ENCODE data around the gene TGM3. TPM values are rescaled to one million over a fixed set of nuclear protein-coding genes. Genes with fewer than 3 reads are reported as not detected.

Gene TGM3
- total and polyA plus RNA-seq, 2 of the 4 experiments (the other 2 are of a cell fraction), result not detected

DNA sequence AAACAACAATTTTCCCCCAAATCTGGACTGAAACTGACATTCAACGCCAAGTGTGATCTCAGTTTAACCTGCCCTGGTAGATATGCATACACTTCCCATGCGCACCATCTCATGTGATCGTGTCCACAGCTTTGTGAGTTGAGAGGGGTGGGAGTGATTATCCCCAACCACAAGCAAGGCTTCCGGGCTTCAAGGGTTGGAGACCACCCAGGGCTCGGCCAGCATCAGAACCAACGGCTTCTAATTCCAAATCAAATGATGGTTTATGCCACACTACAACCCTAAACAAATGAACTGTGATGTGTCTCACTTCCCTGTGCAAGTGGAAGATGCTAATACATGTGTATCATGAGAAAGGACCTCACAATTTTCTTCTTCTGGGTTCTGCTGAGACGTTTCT lies 515 bp upstream of the TGM3 start:
- BruUV-seq (replicated peaks), result no TSS peak
- H4K20me1 ChIP-seq (ENCODE audit: insufficient read depth, low read length), result no peaks in the 10 kb centered on the region
- H4K8ac ChIP-seq (ENCODE audit: low read depth in 2 of 2, low read length in 2 of 2), result no peak overlapping the region
- no peak overlapping the region for H3K4ac ChIP-seq (ENCODE audit: low read depth, low read length)
- in situ Hi-C loops (cut with MboI; ENCODE audit: low sequenced_read_pairs) (no loop called here), dilution Hi-C loops (cut with HindIII; ENCODE audit: low sequenced_read_pairs, unreplicated experiment) (no loop called here), intact Hi-C loops (cut with micrococcal nuclease) (no loop called here)
- H3K79me1 ChIP-seq (ENCODE audit: low read depth in 1 of 2, low read length in 2 of 2), result no peaks in the 10 kb centered on the region
- H3K14ac ChIP-seq (replicated peaks; ENCODE audit: low read depth, low read length), result no peak overlapping the region
- H3K56ac ChIP-seq (ENCODE audit: extremely low read depth, insufficient read depth, low read length), result no peak overlapping the region
- CTCF ChIA-PET, result no interaction called here
- no peak overlapping the region for H2BK5ac ChIP-seq (ENCODE audit: low read depth, low read length, poor library complexity, severe bottlenecking)
- H2AK5ac ChIP-seq (ENCODE audit: low read depth, low read length), result no peak overlapping the region
- H3K27ac ChIP-seq (ENCODE audit: insufficient read depth, low read length), result no peak overlapping the region
- no peak overlapping the region for H2AK9ac ChIP-seq (replicated peaks; ENCODE audit: low read depth, low read length, poor library complexity)
- POLR2A ChIA-PET (ENCODE audit: unreplicated experiment), result no interaction called here
- H3K9me1 ChIP-seq (ENCODE audit: insufficient read depth, low read length), result no peaks in the 10 kb centered on the region
- H3K4me1 ChIP-seq (ENCODE audit: control insufficient read depth, insufficient read depth, low read length), result no peaks in the 10 kb centered on the region
- TF ChIP-seq RFX5 (IDR thresholded peaks at IDR 0.05; ENCODE audit: low read depth, low read length) (no peak), USF2 (IDR thresholded peaks at IDR 0.05; ENCODE audit: low read depth, low read length) (no peak), FOS (IDR thresholded peaks at IDR 0.05; ENCODE audit: low read depth, low read length) (no peak), POLR2A (IDR thresholded peaks at IDR 0.05; ENCODE audit: low read depth, low read length) (no peak), RAD21 (IDR thresholded peaks at IDR 0.05; ENCODE audit: low read length) (no peak), SMC3 (IDR thresholded peaks at IDR 0.05; ENCODE audit: low read depth, low read length) (no peak), NFE2L2 (IDR thresholded peaks at IDR 0.05; ENCODE audit: low read depth, low read length) (no peak), MXI1 (IDR thresholded peaks at IDR 0.05; ENCODE audit: borderline replicate concordance, low read depth, low read length) (no peak), MAFK (IDR thresholded peaks at IDR 0.05; ENCODE audit: low read depth, low read length) (no peak), CHD1 (IDR thresholded peaks at IDR 0.05; ENCODE audit: low read depth, low read length) (no peak), RCOR1 (IDR thresholded peaks at IDR 0.05; ENCODE audit: insufficient replicate concordance, low read length) (no peak), CEBPB (IDR thresholded peaks at IDR 0.05; ENCODE audit: low read depth, low read length) (no peak), BHLHE40 (IDR thresholded peaks at IDR 0.05; ENCODE audit: low read depth, low read length) (no peak), MAZ (IDR thresholded peaks at IDR 0.05; ENCODE audit: borderline replicate concordance, low read depth, low read length) (no peak)
- TF ChIP-seq, protein P1, sequence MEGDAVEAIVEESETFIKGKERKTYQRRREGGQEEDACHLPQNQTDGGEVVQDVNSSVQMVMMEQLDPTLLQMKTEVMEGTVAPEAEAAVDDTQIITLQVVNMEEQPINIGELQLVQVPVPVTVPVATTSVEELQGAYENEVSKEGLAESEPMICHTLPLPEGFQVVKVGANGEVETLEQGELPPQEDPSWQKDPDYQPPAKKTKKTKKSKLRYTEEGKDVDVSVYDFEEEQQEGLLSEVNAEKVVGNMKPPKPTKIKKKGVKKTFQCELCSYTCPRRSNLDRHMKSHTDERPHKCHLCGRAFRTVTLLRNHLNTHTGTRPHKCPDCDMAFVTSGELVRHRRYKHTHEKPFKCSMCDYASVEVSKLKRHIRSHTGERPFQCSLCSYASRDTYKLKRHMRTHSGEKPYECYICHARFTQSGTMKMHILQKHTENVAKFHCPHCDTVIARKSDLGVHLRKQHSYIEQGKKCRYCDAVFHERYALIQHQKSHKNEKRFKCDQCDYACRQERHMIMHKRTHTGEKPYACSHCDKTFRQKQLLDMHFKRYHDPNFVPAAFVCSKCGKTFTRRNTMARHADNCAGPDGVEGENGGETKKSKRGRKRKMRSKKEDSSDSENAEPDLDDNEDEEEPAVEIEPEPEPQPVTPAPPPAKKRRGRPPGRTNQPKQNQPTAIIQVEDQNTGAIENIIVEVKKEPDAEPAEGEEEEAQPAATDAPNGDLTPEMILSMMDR (conservative IDR thresholded peaks at IDR 0.05; ENCODE audit: low read depth, low read length), result no peak
- TF ChIP-seq, protein P2, sequence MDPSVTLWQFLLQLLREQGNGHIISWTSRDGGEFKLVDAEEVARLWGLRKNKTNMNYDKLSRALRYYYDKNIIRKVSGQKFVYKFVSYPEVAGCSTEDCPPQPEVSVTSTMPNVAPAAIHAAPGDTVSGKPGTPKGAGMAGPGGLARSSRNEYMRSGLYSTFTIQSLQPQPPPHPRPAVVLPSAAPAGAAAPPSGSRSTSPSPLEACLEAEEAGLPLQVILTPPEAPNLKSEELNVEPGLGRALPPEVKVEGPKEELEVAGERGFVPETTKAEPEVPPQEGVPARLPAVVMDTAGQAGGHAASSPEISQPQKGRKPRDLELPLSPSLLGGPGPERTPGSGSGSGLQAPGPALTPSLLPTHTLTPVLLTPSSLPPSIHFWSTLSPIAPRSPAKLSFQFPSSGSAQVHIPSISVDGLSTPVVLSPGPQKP (IDR thresholded peaks at IDR 0.05; ENCODE audit: borderline replicate concordance, low read depth, low read length), result no peak
- H4K5ac ChIP-seq (ENCODE audit: low read depth, low read length), result no peak overlapping the region
- H2AFZ ChIP-seq (replicated peaks; ENCODE audit: low read length, poor library complexity), result no peak overlapping the region
- no peaks in the 10 kb centered on the region for H3K9me3 ChIP-seq (ENCODE audit: control insufficient read depth, insufficient read depth, low read length)
- H3K18ac ChIP-seq (ENCODE audit: low read depth, low read length), result no peak overlapping the region
- peaks cover 16% of the 10 kb centered on the region for H3K27me3 ChIP-seq (ENCODE audit: control insufficient read depth, insufficient read depth, low read length)
- no peak overlapping the region for H2BK15ac ChIP-seq (ENCODE audit: low read depth, low read length)
- no peak for DNase-seq
- no peak overlapping the region for H2BK120ac ChIP-seq (ENCODE audit: low read depth, low read length)
- H3K4me2 ChIP-seq (ENCODE audit: low read depth, low read length), result no peak overlapping the region
- no peak overlapping the region for H2BK20ac ChIP-seq (ENCODE audit: low read depth, low read length)
- no peak overlapping the region for H4K91ac ChIP-seq (ENCODE audit: insufficient read depth, low read depth, low read length)
- ATAC-seq (ENCODE audit: low read depth), result no peak
- no CpG with 5 or more reads among the region's 7 CpGs for WGBS, 2 experiments (ENCODE audit: extremely low coverage in 2 of 2, insufficient read length in 1 of 2)
- no peak overlapping the region for H3K9ac ChIP-seq (ENCODE audit: low read depth, low read length)
- no peak overlapping the region for H3K23ac ChIP-seq (ENCODE audit: low read depth, low read length)
- no peak overlapping the region for H3K4me3 ChIP-seq (ENCODE audit: insufficient read depth, low read depth, low read length)
- no peaks in the 10 kb centered on the region for H3K36me3 ChIP-seq (ENCODE audit: control insufficient read depth, insufficient read depth, low read length)
